PFSK-1 (cell line): ENCODE data around the gene PTGR3.

Source experiments
- FOXP2 ChIP-seq: optimal IDR thresholded peaks from 2 replicates; pipeline ENCODE3; 2011; ENCODE audit warnings: borderline replicate concordance, control low read depth, inconsistent platforms; ENCODE audit not compliant: insufficient read depth; ENCODE audit errors: extremely low read length, extremely low read depth
- REST ChIP-seq, 2 experiments: IDR thresholded peaks; 2 replicates each; pipeline versions ENCODE4 v1.6.1 to v1.8.0; 2011 to 2012; ENCODE audit warnings: low read depth in 2 of 2, low read length in 2 of 2, control low read depth in 1 of 2, inconsistent platforms in 1 of 2, mild to moderate bottlenecking in 1 of 2, moderate library complexity in 1 of 2; ENCODE audit not compliant: insufficient read depth in 1 of 2
- SIN3A ChIP-seq: IDR thresholded peaks from 2 replicates; pipeline ENCODE4 v1.6.1; 2012; ENCODE audit warnings: mild to moderate bottlenecking, low read length, moderate library complexity, borderline replicate concordance; ENCODE audit not compliant: insufficient read depth
- TAF1 ChIP-seq: IDR thresholded peaks from 2 replicates; pipeline ENCODE4 v1.6.1; 2012; ENCODE audit warnings: low read length, control low read depth, borderline replicate concordance; ENCODE audit not compliant: insufficient read depth

- no peak for TF ChIP-seq SIN3A
- no peak for TF ChIP-seq FOXP2
- TF ChIP-seq REST (IDR thresholded peaks at IDR 0.05; ENCODE audit: insufficient read depth in 1 of 2, low read depth in 2 of 2, low read length in 2 of 2) = no peak
- no peak for TF ChIP-seq TAF1
Observed at GRCh38 chr18:75230163-75231052, 21.5 kb upstream of the PTGR3 start.
